ENCODE results near the gene FCHSD2. TPM values are rescaled to one million over a fixed set of nuclear protein-coding genes. Genes with fewer than 3 reads are reported as not detected.

FCHSD2 gene
- total and polyA plus RNA-seq, 2 of the 8 experiments (the other 6 are each of a cell fraction or from before 2014, with no cell fraction given), result 4.1 to 7.8 TPM

DNA sequence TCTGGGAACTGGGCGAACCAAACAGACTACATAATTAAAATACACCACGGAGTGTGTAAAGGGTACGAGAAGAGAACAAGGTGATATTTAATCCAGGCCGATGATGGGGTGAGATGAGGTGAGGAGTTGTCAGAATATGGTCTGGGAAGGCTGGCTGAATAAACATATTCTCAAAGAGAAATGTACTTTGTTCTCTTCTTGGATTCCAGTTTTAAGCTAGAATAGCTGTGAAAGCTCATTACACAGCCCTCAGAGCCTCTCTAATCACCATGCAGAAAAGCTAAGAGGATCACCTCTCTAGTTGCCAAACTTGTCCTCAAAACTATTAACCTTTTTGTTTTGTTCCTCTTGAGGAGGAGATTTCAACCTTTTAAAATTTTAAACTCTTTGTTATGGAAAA, 238.1 kb downstream of the FCHSD2 start:
- H3K18ac ChIP-seq (ENCODE audit: extremely low read depth, low read length), result no peak overlapping the region; the same call in 1 of the 2 replicates
- no peak overlapping the region for H3K4ac ChIP-seq (replicated peaks; ENCODE audit: insufficient read length, low read depth, low read length)
- H3K27ac ChIP-seq (ENCODE audit: low read depth, low read length), result no peak overlapping the region
- H2BK120ac ChIP-seq (replicated peaks; ENCODE audit: low read depth, low read length), result no peak overlapping the region
- H3K27me3 ChIP-seq (replicated peaks in 1 of 4; ENCODE audit: control insufficient read depth in 3 of 4, extremely low read depth in 1 of 4, insufficient read depth in 3 of 4, low read length in 3 of 4), result no peaks in the 10 kb centered on the region
- FAIRE-seq (no peak), DNase-seq (ENCODE audit: low read depth in 1 of 2, low spot score in 2 of 2) (no peak)
- H2BK20ac ChIP-seq (ENCODE audit: low read length), result no peak overlapping the region
- no peak overlapping the region for H2BK15ac ChIP-seq (ENCODE audit: low read length)
- no peak overlapping the region for H3K4me2 ChIP-seq (ENCODE audit: insufficient read depth in 1 of 2, low read depth in 2 of 2, low read length in 2 of 2)
- no peaks in the 10 kb centered on the region for H3K79me2 ChIP-seq (ENCODE audit: control insufficient read depth in 1 of 2, insufficient read depth in 2 of 2, low read length in 2 of 2)
- no peak overlapping the region for H2BK12ac ChIP-seq (ENCODE audit: low read depth, low read length)
- H3K4me3 ChIP-seq (ENCODE audit: extremely low read depth in 1 of 4, insufficient read depth in 2 of 4, low read depth in 3 of 4, low read length in 4 of 4), result no peak overlapping the region
- ChIA-PET CTCF (ENCODE audit: partially characterized antibody) (interaction anchor here (0.7 kb wide), 1 partner anchor 72 kb away, joined by 3 read pairs; no protein-coding TSS in a partner anchor), POLR2A (ENCODE audit: partially characterized antibody) (no interaction called here)
- no peaks in the 10 kb centered on the region for H4K20me1 ChIP-seq (replicated peaks in 1 of 2; ENCODE audit: control insufficient read depth in 1 of 2, insufficient read depth in 2 of 2, low read length in 2 of 2)
- H3K14ac ChIP-seq (ENCODE audit: insufficient read length), result no peak overlapping the region
- no peak overlapping the region for H4K91ac ChIP-seq (replicated peaks; ENCODE audit: insufficient read length, low read length)
- no peak overlapping the region for H2AK5ac ChIP-seq (ENCODE audit: low read depth, low read length)
- H3K56ac ChIP-seq (replicated peaks; ENCODE audit: insufficient read length, low read depth, low read length), result no peak overlapping the region
- no peaks in the 10 kb centered on the region for H3K36me3 ChIP-seq (ENCODE audit: control insufficient read depth in 2 of 4, insufficient read depth in 4 of 4, low read length in 3 of 4)
- no peak overlapping the region for H2AFZ ChIP-seq (ENCODE audit: low read length)
- H3K23ac ChIP-seq (ENCODE audit: insufficient read length), result no peak overlapping the region
- H4K8ac ChIP-seq (ENCODE audit: extremely low read depth, insufficient read depth, low read length), result no peak overlapping the region
- H3K79me1 ChIP-seq (ENCODE audit: low read depth, low read length), result no peaks in the 10 kb centered on the region
- peaks cover 3 to 11% of the 10 kb centered on the region in 2 experiments; a peak in 3 of 4 replicates for H3K9me3 ChIP-seq (ENCODE audit: insufficient read depth in 2 of 2, low read depth in 1 of 2, low read length in 1 of 2)
- no peak overlapping the region for H3K9ac ChIP-seq (replicated peaks in 1 of 4; ENCODE audit: extremely low read depth in 1 of 4, low read depth in 3 of 4, low read length in 3 of 4)
- H3K23me2 ChIP-seq (ENCODE audit: low read depth, low read length), result no peaks in the 10 kb centered on the region
- no peak overlapping the region for H4K5ac ChIP-seq (ENCODE audit: insufficient read length, low read depth, low read length)
- peaks cover 0 to 8% (median 1%) of the 10 kb centered on the region in 4 experiments; a peak in 2 of 7 replicates for H3K4me1 ChIP-seq (replicated peaks in 1 of 4; ENCODE audit: control insufficient read depth in 3 of 4, insufficient read depth in 4 of 4, low read length in 3 of 4)
- 89% methylated on average over 4 of the region's 4 CpGs; no CpG with 5 or more reads in 1 of the 2 experiments for WGBS, 2 experiments (ENCODE audit: extremely low coverage in 1 of 2, insufficient coverage in 1 of 2, insufficient read length in 1 of 2, insufficient replicate concordance in 2 of 2, low coverage in 1 of 2, low lambda C conversion rate in 2 of 2, missing lambda C conversion rate in 1 of 2)
- no peak overlapping the region for H2BK5ac ChIP-seq (ENCODE audit: low read depth, low read length)
- TF ChIP-seq CHD2 (IDR thresholded peaks at IDR 0.05; ENCODE audit: low read length) (no peak), RNF2 (IDR thresholded peaks at IDR 0.05; ENCODE audit: borderline replicate concordance, low read depth, low read length, missing control alignments, poor library complexity, severe bottlenecking) (no peak), SUZ12 (IDR thresholded peaks at IDR 0.05; ENCODE audit: low read length) (no peak), BACH1 (IDR thresholded peaks at IDR 0.05; ENCODE audit: low read length) (no peak), TAF7 (optimal IDR thresholded peaks at IDR 0.05; ENCODE audit: borderline replicate concordance, low read depth, low read length) (no peak), KDM4A (IDR thresholded peaks at IDR 0.05; ENCODE audit: low read depth, low read length, severe bottlenecking) (no peak), SIX5 (IDR thresholded peaks at IDR 0.05; ENCODE audit: low read depth, low read length) (no peak)
